ENCODE results near the gene TAF7.
A peak's percentile ranks its signal among the peaks of the same experiment; 100 is the strongest.
"Not testable (repeated sequence)": the region's sequence is repeated elsewhere in the genome, so short reads cannot be mapped to it uniquely, and the experiment has no call there.

The TAF7 gene

GRCh38 chr5:141338538-141339306 lies 18.1 kb upstream of the TAF7 start, which contains the start of gene PCDHGA2:
Gene PCDHGA2 (plus strand): TSS chr5:141338760.
- DNase-seq: peak; percentile 60

GRCh38 chr5:141332571-141332970 lies 12.0 kb upstream of the TAF7 start:
- DNase-seq: not testable (repeated sequence)

- DNase-seq: peak; percentile 61
Observed at GRCh38 chr5:141330299-141331080, 9.9 kb upstream of the TAF7 start, which contains the start of gene PCDHGA1. Gene PCDHGA1 (plus strand): TSS chr5:141330514.

- DNase-seq: no peak
Observed at GRCh38 chr5:141328231-141328630, 7.6 kb upstream of the TAF7 start.

GRCh38 chr5:141326088-141326854 lies 5.7 kb upstream of the TAF7 start:
- peak; percentile 77 for DNase-seq

GRCh38 chr5:141322261-141322660 lies 1.7 kb upstream of the TAF7 start:
- DNase-seq: no peak

- DNase-seq: no peak
Observed at GRCh38 chr5:141319699-141320098, 885 bp downstream of the TAF7 start.

GRCh38 chr5:141319202-141319601 lies 1.4 kb downstream of the TAF7 start:
- peak; percentile 21 for DNase-seq

GRCh38 chr5:141316963-141317362 lies 3.6 kb downstream of the TAF7 start:
- not testable (repeated sequence) for DNase-seq

GRCh38 chr5:141313711-141314110 lies 6.9 kb downstream of the TAF7 start:
- no peak for DNase-seq

- DNase-seq: no peak
Observed at GRCh38 chr5:141306630-141307029, 14.0 kb downstream of the TAF7 start.

GRCh38 chr5:141303756-141304155 lies 16.8 kb downstream of the TAF7 start, which contains the start of gene SLC25A2:
Gene SLC25A2 (minus strand): TSS chr5:141304049. CDS start chr5:141303865, 184 bp downstream.
- DNase-seq: no peak

- no peak for DNase-seq
Observed at GRCh38 chr5:141298376-141298775, 22.2 kb downstream of the TAF7 start.

- no peak for DNase-seq
Observed at GRCh38 chr5:141272906-141273305, 47.7 kb downstream of the TAF7 start.

- no peak for DNase-seq
Observed at GRCh38 chr5:141269195-141269594, 51.4 kb downstream of the TAF7 start.

Data from EL (cell line).